Sigmoid colon (tissue), 3 donors: ENCODE measurements around the gene TLE1.

Source experiments
- POLR2A ChIP-seq, 2 donors: fragments of 450-650 bp; IDR thresholded peaks; one replicate each; pipeline ENCODE4 v1.6.1; 2016; ENCODE audit warnings: antibody characterized with exemption in 2 of 2, mild to moderate bottlenecking in 2 of 2, moderate library complexity in 2 of 2
- TF ChIP-seq, protein P1 (sequence below), 4 experiments: fragments of 450-650 bp in 3 of 4; fragments of 200-600 bp in 1 of 4; IDR thresholded peaks; one replicate each; pipeline ENCODE4 v1.5.1; 2016 to 2019; ENCODE audit warnings: antibody characterized with exemption in 4 of 4, mild to moderate bottlenecking in 3 of 4, moderate library complexity in 2 of 4

DNA sequence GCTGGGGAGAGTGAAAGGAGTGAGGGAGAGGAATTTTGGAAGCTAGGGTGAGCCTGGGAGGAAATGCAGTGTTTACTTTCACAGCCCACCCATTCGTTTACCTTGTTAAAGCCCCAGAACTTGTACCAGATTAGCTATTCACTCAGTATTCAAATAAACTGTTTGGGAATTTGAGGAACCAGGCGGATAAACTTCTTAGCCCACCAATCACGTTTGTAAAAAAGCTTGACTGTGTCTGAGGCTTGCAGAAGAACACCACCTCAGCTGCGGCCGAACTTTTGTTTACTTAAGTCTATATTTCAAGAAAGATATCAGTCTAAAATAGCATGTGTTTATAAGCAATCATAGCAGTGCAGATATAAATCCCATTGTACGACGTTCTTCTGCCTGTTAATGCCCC, 5.2 kb upstream of the TLE1 start:
- TF ChIP-seq, protein P1, sequence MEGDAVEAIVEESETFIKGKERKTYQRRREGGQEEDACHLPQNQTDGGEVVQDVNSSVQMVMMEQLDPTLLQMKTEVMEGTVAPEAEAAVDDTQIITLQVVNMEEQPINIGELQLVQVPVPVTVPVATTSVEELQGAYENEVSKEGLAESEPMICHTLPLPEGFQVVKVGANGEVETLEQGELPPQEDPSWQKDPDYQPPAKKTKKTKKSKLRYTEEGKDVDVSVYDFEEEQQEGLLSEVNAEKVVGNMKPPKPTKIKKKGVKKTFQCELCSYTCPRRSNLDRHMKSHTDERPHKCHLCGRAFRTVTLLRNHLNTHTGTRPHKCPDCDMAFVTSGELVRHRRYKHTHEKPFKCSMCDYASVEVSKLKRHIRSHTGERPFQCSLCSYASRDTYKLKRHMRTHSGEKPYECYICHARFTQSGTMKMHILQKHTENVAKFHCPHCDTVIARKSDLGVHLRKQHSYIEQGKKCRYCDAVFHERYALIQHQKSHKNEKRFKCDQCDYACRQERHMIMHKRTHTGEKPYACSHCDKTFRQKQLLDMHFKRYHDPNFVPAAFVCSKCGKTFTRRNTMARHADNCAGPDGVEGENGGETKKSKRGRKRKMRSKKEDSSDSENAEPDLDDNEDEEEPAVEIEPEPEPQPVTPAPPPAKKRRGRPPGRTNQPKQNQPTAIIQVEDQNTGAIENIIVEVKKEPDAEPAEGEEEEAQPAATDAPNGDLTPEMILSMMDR (IDR thresholded peaks at IDR 0.05), result no peak
- TF ChIP-seq POLR2A (IDR thresholded peaks at IDR 0.05), result no peak
